VCaP (cell line): ENCODE measurements around the gene TM4SF5.

Source experiments
- H3K27ac ChIP-seq: fragments of 450-650 bp; 2 replicates; pipeline ENCODE4 v1.5.1; 2017
- CTCF ChIP-seq: fragments of 450-650 bp; conservative IDR thresholded peaks from 2 replicates; pipeline ENCODE4 v1.5.1; 2017; ENCODE audit warnings: mild to moderate bottlenecking, moderate library complexity

TM4SF5 gene

GRCh38 chr17:4769628-4770027 lies 2.1 kb upstream of the TM4SF5 start:
- no peak for TF ChIP-seq CTCF
- no peak overlapping the region for H3K27ac ChIP-seq

GRCh38 chr17:4772235-4772613 lies 538 bp downstream of the TM4SF5 start:
- no peak overlapping the region for H3K27ac ChIP-seq
- no peak for TF ChIP-seq CTCF

- H3K27ac ChIP-seq = no peak overlapping the region
- TF ChIP-seq CTCF = no peak
Measured at GRCh38 chr17:4777969-4778760, 6.5 kb downstream of the TM4SF5 start.

GRCh38 chr17:4780325-4780955 lies 8.8 kb downstream of the TM4SF5 start:
- TF ChIP-seq CTCF = no peak
- H3K27ac ChIP-seq = no peak overlapping the region

GRCh38 chr17:4782652-4783051 lies 11.0 kb downstream of the TM4SF5 start:
- TF ChIP-seq CTCF = no peak
- H3K27ac ChIP-seq = no peak overlapping the region

GRCh38 chr17:4785311-4786105 lies 13.8 kb downstream of the TM4SF5 start:
- TF ChIP-seq CTCF = no peak
- H3K27ac ChIP-seq = no peak overlapping the region

- TF ChIP-seq CTCF = no peak
- H3K27ac ChIP-seq = no peak within 1 kb of the TSS
Measured at GRCh38 chr17:4786106-4786511, 14.4 kb downstream of the TM4SF5 start, which contains the start of gene VMO1. TSS of gene VMO1 (minus strand) at chr17:4786364. CDS start at chr17:4786352, 12 bp downstream.
